Astrocyte (in vitro differentiated cells and primary cell): ENCODE measurements around the gene COQ8A.

Source experiments
- CTCF ChIP-seq: IDR thresholded peaks from 2 replicates; pipeline ENCODE4 v1.5.1; 2011; ENCODE audit warnings: low read depth, mild to moderate bottlenecking, inconsistent platforms, low read length, moderate library complexity; ENCODE audit not compliant: insufficient read depth
- EZH2 ChIP-seq: IDR thresholded peaks from 2 replicates; pipeline ENCODE4 v1.6.1; 2012; ENCODE audit warnings: mild to moderate bottlenecking, low read length, inconsistent platforms; ENCODE audit not compliant: insufficient read depth

- TF ChIP-seq CTCF (no peak), EZH2 (no peak)
These were observed 66.2 kb downstream of the COQ8A start for GRCh38 chr1:227006226-227006796.
